OCI-M2 (cell line): ENCODE measurements around the gene LSMEM2.
A peak's percentile ranks its signal among the peaks of the same experiment; 100 is the strongest.
"Not testable (repeated sequence)": the region's sequence is repeated elsewhere in the genome, so short reads cannot be mapped to it uniquely, and the experiment has no call there.

Experiments
- DNase-seq: peaks from one replicate; lab custom pipeline; 2025; ENCODE audit not compliant: unreplicated experiment; lab: John Stamatoyannopoulos, UW

LSMEM2 gene

GRCh38 chr3:50276762-50277101 is 2.2 kb upstream of the LSMEM2 start:
- DNase-seq = no peak

DNA sequence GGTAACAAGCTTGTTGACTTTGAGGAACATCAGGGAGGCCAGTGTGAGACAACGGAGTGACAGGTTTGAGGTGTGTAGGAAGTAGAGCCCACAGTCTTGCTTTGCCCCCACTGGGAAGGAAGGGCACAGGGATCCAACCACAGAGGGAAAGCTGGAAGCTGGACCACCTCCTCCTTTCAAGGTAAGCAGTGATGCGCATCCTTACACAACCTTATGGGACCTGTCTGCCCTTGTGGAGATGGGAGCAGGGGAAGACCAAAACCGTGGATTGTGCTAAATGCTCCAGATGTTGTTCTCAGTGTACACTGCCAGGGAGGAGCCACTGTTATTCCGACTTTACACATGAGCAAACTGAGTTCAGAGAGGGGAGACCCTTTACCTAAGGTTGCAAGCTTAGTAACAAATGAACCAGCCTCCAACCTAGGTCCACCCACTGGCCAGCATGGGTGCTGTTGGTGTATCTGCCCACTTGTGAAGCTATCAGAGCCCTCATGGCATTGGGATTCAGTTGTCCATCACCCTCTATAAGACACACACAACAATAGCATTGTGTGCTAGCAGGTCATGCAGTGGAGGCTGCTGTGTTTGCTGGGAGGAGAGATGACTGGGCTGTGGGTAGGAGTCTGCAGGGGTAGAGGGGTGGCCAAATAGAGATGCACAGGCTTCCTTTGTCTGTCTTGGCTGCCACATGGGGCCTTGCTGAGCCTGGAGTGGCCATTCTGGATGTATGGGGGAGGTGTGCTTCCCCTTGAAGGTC is 586 bp upstream of the LSMEM2 start:
- DNase-seq = no peak

DNA sequence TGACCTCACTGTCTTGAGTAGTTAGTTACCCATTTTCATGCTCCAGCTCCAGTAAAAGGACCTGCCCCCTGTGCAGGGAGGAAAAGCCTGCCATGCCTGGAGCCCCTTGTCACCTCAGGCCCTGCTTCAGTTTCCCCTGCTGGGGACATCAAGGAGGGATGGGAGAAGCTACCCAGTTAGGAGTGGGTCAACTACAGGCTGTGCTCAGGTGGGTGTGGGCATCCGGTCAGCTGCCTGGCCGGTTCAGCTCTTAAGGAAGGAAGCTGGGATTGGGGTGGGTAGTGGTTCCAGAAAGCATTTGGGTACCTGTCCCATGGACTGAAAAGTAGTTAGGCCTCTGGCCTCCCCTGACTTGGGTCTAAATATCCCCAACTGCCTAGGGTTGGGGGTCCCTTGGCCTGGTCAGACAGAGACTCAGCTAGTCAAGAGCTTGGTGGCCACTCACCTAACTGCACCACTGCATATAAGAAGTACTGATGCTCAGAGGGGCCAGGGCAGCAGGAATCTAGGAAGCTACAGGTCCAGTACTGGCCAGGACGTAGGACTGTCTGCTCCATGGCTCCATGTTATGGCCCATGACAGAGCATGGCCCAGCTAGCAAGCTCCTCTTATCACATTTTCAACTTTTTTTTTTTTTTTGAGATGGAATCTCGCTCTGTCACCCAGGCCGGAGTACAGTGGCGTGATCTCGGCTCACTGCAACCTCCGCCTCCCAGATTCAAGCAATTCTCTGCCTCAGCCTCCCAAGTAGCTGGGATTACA is 549 bp downstream of the LSMEM2 start:
- no peak for DNase-seq

- not testable (repeated sequence) for DNase-seq
These were observed 5.2 kb downstream of the LSMEM2 start for GRCh38 chr3:50284121-50284520.

DNA sequence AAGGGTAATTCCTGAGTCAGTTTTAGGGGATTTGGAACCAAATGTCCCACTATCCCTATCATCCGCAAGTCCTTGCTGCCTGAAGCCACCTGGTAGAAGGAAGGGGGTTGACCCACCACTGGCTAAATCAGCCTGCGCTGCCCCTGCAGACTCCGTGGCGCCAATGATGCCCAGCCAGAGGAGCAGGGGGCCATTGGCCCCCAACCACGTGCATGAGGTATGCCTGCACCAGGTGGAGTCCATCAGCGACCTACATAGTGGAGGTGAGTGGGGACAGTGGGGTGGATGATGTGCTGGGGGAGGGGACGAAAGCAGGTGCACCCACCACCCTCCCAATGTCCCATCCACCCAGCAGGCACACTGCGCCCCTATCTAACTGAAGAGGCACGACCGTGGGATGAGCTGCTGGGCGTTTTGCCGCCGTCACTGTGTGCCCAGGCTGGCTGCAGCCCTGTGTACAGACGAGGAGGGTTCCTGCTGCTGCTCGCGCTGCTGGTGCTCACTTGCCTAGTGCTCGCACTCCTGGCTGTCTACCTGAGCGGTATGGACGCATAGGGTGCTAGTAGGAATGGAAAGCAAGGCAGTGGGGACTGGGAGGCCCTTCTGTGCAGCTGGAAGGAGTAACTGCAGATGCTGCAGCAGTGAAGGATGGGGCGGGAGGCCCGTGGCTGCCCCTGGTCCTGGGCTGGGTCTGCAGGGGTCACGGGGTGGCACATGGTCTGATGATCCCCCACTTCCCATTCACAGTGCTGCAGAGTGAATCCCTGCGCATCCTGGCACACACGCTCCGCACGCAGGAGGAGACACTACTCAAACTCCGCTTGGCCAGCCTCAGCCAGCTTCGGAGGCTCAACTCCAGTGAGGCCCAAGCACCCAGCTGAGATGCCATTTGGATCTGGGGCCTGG is 7.7 kb downstream of the LSMEM2 start:
- DNase-seq = no peak

DNA sequence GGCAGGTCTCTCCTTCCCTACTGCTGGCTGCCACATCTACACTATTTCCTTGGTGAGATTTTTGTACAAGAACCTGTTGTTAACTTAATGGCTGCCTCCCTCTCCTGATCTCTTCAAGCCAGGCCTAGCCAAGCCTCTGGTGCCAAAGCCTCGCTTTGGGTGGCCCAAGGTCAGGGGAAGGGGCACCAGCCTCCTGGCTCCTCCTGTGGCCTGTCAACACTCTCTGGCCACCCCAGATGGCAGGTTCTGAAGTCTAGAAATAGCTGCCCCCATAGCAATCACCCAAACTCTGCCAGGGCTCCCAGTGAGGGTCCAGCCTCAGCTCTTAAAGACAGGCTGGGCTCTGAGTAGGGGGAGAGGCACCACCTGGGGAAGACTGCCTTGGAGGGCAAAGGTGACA is 8.4 kb downstream of the LSMEM2 start:
- DNase-seq = no peak

- DNase-seq = no peak
These were observed 9.6 kb downstream of the LSMEM2 start for GRCh38 chr3:50288387-50289007.

DNA sequence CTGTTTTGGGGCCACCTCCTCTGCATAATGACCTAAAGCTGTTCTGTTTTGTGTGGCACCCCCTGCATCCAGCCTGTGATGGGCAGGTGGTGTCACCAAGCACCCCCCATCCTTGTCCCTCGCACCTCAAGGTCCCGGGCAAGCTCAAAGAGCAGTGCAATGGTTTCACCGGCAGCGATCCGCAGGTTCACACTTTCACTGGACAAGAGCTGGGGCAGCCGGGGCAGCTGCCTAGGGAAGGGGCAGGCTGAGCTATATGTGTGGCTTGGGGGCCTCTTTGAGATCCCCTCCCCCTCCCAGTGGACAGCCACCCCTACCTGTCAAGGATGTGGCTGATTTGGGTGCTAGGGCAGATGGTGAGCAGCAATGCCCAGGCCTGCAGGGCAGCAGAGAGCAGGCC is 10.2 kb downstream of the LSMEM2 start:
- DNase-seq = no peak

DNA sequence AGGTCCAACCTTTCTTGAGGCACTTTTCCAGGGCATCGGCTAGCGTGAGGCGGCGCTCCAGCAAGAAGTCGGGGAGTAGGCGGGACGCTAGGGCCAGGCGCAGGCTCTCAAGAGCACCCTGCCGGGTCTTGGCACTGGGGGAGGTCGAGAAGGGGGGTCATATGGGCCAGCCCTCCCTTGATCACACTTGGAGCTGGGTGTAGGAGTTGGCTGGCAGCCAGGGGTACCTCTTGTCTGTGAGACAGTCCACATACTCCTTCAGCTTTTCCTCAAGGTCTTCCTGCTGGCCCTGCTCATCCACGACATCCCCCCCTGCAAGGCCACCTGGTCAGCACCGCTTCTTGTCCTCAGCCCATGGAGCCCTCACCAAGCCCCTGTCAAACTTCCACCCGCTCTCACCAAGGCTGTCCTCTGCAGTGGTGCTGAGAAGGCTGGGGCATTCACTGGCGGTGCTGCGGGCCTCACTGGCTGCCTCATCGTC is 11.3 kb downstream of the LSMEM2 start:
- DNase-seq = no peak

DNA sequence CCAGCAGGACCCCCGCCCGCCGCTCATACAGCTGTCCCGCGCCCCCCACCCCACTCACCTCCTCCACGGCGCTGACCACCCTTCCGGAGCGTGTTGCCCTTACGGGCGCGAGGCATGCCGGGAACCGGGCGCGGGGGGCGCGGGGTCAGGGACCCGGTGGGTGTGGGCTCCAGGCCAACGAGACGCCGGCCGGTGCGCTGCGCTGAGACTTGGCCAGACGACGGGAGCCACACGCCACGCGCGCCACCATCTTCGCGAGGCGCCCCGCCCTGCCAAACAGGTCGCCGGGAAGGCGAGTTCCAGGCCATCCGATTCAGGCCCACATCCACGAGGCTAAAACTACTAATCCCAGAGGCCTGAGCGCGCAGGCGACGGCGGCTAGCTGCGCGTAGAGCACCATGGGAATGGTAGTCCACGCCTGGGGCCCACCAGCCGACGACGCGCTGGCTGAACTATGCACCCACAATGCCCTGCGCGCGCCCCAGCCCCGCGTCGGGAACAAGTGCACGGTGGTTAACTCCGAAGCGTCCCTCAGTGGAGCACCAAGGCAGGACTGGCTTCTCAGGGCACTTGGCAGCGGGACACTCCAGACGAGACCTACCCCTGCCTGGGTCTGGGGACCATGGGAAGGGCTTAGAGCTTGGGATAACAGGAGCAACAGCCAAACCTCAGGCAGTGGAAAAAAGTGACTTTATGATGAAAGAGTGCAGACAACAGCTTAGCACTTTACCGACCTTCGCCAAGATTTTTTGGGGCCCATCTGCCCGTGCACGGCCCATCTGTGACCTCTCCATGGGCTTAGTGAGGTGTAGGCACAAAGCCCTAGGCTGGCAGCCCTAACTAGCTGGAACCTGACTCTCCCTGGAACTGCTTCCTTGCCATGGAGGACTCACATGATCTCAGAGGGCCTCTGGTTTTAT is 13.5 kb downstream of the LSMEM2 start, which contains the start of gene IFRD2:
Gene IFRD2 (minus strand): TSS at position 271 of the 920 bp plus-strand sequence. CDS start 155 bp downstream, at position 116.
- DNase-seq = peak; percentile 44

- DNase-seq = no peak
These were observed 14.4 kb downstream of the LSMEM2 start for GRCh38 chr3:50293079-50293801.

DNA sequence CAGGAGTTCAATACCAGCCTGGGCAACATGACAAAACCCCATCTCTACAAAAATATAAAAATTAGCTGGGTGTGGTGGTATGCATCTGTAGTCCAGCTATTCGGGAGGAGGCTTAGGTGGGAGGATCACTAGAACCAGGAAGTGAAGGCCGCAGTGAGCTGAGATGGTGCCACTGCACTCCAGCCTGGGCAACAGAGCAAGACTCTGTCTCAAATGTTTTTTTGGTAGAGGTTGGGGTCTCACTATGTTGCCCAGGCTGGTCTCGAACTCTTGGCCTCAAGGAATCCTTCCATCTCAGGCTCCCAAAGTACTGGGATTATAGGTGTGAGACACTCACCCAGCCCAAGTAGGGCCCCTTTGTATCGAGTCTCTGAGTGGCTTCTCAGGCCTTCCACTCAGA is 15.2 kb downstream of the LSMEM2 start:
- DNase-seq = no peak

- no peak for DNase-seq
These were observed 15.9 kb downstream of the LSMEM2 start for GRCh38 chr3:50294492-50295403.

GRCh38 chr3:50295553-50296431 is 16.9 kb downstream of the LSMEM2 start:
- DNase-seq = no peak

DNA sequence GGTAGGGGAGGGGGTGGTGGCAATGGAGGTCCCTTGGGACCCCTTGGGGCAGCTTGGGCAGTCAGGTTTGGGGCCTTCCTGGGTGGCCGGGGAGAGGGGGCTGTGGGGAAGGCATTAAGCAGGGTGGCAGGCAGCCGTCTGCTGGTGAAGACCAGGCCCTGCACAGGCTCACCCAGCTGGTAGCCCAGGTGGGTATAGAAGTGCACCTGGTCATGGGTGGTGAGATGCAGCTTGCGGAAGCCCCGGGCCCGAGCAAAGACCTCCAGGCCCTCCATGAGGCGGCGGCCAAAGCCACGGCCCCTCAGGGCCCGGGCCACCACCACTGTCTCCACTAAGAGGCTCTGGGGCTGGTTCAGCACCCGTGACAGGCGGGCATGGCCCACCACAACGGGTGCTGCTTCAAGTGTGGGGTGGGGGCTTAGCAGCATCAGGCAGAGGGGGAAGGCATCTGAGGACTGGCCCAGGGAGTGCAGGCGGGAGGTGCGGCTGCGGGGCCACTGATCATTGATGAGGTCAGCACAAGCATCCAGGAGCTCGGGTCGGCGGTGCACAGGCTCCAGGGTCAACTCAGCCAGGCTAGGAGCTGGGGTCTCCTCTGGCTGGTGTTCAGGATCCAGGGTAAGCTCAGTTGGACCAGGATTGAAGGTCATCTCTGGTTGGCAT is 18.0 kb downstream of the LSMEM2 start:
- DNase-seq = no peak

DNA sequence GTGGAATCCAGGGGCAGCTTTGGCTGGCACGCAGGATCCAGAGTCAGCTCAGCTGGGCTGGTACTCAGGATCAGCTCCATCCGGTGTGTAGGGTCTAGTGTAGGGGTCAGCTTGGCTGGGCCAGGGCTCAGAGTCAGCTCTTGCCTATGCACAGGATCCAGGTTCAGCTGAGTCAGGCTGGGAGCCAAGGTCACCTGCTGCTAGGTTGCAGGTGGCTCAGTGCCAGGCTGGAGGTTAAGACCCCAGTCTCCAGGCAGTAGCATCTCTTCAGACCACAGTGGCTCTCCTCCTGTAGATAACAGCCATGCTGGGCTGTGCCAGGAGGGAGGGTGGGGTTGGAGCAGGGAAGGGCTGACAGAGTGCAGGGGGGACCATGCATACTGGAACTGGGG is 18.5 kb downstream of the LSMEM2 start:
- no peak for DNase-seq
